KOPT-K1 (cell line): Measurements from ENCODE around the gene CDCA7L.
"Not testable (repeated sequence)": the region's sequence is repeated elsewhere in the genome, so short reads cannot be mapped to it uniquely, and the experiment has no call there.

Source experiments
- H3K27ac ChIP-seq: fragments of 200-600 bp; sonication (generic); 2 replicates; pipeline ENCODE4 v1.5.1; 2016; ENCODE audit warnings: antibody characterized with exemption, mild to moderate bottlenecking, low read depth, low read length; ENCODE audit not compliant: poor library complexity, severe bottlenecking
- H3K36me3 ChIP-seq: fragments of 200-600 bp; sonication (generic); 2 replicates; pipeline ENCODE4 v1.5.1; 2017; ENCODE audit warnings: antibody characterized with exemption, mild to moderate bottlenecking, low read length, moderate library complexity; ENCODE audit not compliant: insufficient read depth
- H3K9me3 ChIP-seq: fragments of 200-600 bp; sonication (generic); 2 replicates; pipeline ENCODE4 v1.5.1; 2017; ENCODE audit warnings: antibody characterized with exemption, low read length, mild to moderate bottlenecking; ENCODE audit not compliant: insufficient read depth, poor library complexity, severe bottlenecking

Gene CDCA7L

DNA sequence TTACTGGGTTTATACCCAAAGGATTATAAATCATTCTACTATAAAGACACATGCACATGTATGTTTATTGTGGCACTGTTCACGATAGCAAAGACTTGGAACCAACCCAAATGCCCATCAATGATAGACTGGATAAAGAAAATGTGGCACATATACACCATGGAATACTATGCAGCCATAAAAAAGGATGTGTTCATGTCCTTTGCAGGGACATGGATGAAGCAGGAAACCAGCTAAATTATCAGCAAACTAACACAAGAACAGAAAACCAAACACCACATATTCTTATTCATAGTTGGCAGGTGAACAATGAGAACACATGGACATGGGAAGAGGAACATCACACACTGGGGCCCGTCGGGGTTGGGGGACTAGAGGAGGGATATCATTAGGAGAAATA, 12.4 kb downstream of the CDCA7L start:
- Histone ChIP-seq H3K9me3 (peaks cover 58% of the 10 kb centered on the region), H3K36me3 (peaks cover 49% of the 10 kb centered on the region)
- not testable (repeated sequence) for H3K27ac ChIP-seq

- peaks cover 24% of the 10 kb centered on the region for H3K9me3 ChIP-seq
- H3K27ac ChIP-seq, result no peak overlapping the region
- H3K36me3 ChIP-seq, result peaks cover 22% of the 10 kb centered on the region; the same call in 1 of the 2 replicates
Measured at GRCh38 chr7:21927693-21928092, 18.0 kb downstream of the CDCA7L start.

- H3K27ac ChIP-seq, result no peak overlapping the region
- H3K9me3 ChIP-seq, result peaks cover 22% of the 10 kb centered on the region
- H3K36me3 ChIP-seq, result peaks cover 27% of the 10 kb centered on the region; the same call in 1 of the 2 replicates
Measured at GRCh38 chr7:21926448-21926847, 19.3 kb downstream of the CDCA7L start.

DNA sequence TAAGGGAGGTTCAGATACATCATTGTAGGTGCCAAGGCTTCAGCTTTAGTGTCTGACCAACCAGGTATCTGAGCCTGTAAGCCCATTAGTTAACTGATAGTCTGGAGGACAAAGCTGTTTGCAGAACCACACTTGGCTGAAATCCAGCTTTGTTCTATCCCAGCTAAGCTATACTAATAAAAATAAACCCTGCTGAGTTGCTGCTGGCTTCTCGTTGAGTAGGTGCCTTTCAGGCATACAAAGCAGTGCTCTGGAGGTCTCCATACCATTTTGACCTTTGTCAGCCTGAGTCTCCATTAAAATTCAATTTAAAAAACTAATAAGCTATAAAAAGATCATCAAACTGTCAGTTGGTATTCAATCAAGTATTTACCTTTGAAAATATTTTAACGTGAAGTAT, 22.0 kb downstream of the CDCA7L start:
- Histone ChIP-seq H3K27ac (no peak overlapping the region), H3K36me3 (peaks cover 17% of the 10 kb centered on the region; the same call in 1 of the 2 replicates)

DNA sequence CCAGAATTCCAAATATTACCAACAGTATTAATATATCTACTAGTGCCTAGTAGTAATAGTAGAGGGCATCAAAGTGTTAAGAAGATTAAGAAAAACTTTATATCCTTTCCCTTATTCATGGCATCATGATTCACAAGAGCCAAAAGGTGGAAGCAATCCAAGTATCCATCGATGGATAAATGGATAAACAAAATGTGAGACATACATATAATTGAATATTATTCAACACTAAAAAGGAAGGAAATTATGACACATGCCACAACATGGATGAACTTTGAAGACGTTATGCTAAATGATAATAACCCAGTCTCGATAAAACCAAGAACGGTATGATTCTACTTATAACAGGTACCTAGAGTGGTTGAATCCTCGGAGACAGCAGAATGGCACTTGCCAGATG, 23.1 kb downstream of the CDCA7L start:
- Histone ChIP-seq H3K9me3 (no peaks in the 10 kb centered on the region), H3K27ac (no peak overlapping the region)

More for the DNA sequence above, 22.0 kb downstream of the CDCA7L start:
- H3K9me3 ChIP-seq, result no peaks in the 10 kb centered on the region

DNA sequence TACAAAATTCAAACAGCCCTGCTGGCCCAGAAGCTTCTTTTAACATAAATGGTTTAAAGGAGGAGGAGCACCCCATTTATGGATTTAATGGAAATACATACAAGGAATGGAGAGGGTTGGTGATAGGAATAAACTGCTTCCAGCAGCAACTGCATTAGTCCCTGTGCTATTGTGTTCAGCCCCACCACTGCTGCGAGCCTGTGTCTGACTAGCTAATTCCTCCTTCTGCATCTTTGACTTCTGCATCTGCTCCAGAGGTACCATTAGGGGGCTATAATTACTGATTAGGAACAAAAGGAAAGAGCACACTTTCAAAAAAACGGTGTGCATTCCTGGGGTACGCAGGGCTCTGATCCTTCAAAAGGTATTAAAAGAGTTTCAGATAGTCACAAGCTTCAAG, 24.8 kb downstream of the CDCA7L start:
- no peak overlapping the region for H3K27ac ChIP-seq
- H3K9me3 ChIP-seq, result no peaks in the 10 kb centered on the region
- H3K36me3 ChIP-seq, result peaks cover 17% of the 10 kb centered on the region

More for the DNA sequence above, 23.1 kb downstream of the CDCA7L start:
- H3K36me3 ChIP-seq, result peaks cover 12% of the 10 kb centered on the region; the same call in 1 of the 2 replicates

DNA sequence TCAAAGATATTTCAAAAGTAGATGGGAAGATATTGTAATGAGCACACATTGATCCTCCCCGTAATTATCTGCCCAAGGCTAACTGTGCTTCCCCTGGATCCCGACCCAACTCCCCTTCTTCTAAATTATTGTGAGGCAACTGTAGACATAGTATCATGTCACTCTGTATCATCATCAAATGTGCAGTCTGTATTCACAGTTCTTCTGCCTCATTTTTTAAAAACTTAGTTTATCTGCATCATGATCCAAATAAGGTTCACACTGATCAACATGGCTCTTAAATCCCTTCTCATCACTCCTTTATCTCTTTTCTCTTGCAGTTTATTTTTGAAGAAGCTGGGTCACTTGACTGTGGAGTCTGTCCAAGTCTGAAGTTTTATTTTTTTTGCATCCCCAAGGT, 27.5 kb downstream of the CDCA7L start:
- Histone ChIP-seq H3K9me3 (no peaks in the 10 kb centered on the region), H3K27ac (no peak overlapping the region), H3K36me3 (peaks cover 44% of the 10 kb centered on the region)

DNA sequence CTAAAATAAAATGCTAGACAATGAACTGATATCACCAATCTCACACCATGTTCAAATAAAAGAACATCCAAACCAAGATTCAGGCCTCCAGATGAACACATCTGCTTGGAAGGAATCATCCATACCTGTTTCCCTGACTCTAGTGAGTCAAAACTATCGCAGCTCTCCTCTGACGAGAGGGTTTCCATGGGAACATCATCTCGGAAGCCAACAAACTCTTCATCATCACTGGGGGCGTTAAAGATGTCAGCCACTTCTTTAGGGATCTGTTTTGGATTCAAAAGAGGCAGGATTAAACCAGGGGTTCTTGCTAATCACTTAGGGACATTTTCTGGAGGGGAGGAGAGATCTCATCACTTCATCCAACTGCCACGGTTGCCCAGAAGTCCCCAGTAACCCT, 29.1 kb downstream of the CDCA7L start:
- H3K36me3 ChIP-seq, result peaks cover 55% of the 10 kb centered on the region
- H3K27ac ChIP-seq, result no peak overlapping the region
- H3K9me3 ChIP-seq, result no peaks in the 10 kb centered on the region

- Histone ChIP-seq H3K9me3 (no peaks in the 10 kb centered on the region), H3K27ac (no peak overlapping the region), H3K36me3 (peaks cover 59% of the 10 kb centered on the region)
Measured at GRCh38 chr7:21916176-21916575, 29.5 kb downstream of the CDCA7L start.

DNA sequence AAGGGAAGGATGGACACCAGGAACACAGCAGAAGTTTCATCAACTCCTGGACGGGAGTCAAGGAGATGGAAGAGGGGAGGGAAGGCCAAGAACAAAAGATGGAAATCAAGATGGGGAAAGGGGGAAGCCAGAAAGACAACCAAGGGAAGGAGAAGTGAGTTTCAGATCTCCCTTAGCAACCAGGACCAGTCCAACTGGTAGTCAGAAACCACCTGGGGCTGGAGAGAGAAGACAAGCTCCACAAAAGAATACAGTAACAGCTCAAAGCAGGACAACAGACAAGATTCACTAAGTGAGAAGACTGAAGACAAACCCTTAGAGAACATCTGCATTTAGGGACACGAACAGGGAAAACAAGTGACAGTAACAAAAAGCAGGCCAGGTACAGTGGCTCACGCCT, 30.6 kb downstream of the CDCA7L start:
- Histone ChIP-seq H3K27ac (no peak overlapping the region), H3K9me3 (no peaks in the 10 kb centered on the region), H3K36me3 (peaks cover 70% of the 10 kb centered on the region)

DNA sequence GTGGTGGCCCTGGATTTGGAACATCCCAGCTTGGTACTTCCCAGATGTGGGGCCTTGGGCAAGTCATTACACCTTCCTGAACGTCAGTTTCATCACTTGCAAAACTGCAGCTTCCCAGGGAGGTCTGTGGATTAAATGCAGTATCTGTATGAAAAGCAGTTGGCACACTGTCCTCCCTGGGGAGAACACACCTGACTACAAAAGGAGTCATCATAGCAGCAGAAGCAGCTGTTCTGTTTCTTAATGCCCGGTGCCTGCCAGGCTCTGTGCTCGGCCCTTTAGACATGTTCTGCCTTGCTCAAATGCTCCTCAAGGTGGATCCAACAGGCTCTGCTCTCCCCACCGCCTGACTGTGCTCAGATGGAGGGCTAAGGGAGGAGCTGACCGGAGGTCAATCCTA, 31.0 kb downstream of the CDCA7L start:
- peaks cover 74% of the 10 kb centered on the region for H3K36me3 ChIP-seq
- no peak overlapping the region for H3K27ac ChIP-seq

DNA sequence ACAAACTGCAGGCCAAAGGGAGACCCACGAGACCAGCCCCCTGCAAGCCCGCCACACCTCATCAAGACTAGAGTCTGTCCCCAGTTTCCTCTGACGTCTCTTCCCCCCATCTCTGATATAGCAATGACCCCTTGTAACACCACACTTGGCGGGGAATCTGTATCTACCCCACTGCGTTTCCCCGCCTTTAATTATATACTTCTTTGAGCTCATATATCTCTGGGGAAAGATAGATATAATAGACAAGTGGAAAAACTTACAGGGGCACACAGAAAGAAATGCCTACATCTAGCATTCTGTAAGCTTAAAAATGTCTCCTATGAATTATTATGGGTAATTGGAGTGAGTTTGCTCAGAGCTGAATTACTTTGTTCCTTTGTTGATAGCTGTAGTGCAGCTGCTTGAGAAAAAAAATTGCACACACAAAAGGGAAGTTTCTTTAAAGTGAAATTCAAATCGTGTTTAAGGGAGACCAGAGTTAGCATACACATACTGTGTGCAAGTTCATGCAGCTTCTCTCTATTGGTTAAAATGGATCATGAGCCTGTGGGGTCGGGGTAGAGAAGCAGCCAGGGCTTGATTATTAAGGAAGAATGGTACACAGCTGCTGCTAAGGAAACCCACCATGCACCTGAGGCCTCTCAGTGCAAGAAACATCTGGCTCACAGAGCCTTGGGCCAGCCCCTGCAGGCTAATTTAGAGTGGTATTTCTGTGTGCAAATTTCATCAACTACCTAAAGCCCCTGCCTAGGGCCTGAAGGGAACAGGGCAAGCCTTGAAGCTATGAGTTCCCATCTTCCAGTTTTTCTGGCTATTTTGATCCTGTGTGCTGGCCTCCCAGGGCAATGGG, 32.5 kb downstream of the CDCA7L start:
- no peaks in the 10 kb centered on the region for H3K9me3 ChIP-seq
- H3K36me3 ChIP-seq, result peaks cover 90% of the 10 kb centered on the region
- H3K27ac ChIP-seq, result no peak overlapping the region

More for the DNA sequence above, 31.0 kb downstream of the CDCA7L start:
- H3K9me3 ChIP-seq, result no peaks in the 10 kb centered on the region

- H3K27ac ChIP-seq, result no peak overlapping the region
- no peaks in the 10 kb centered on the region for H3K9me3 ChIP-seq
- H3K36me3 ChIP-seq, result peaks cover 98% of the 10 kb centered on the region
Measured at GRCh38 chr7:21912305-21912704, 33.4 kb downstream of the CDCA7L start.

- Histone ChIP-seq H3K36me3 (peaks cover 100% of the 10 kb centered on the region), H3K9me3 (no peaks in the 10 kb centered on the region), H3K27ac (no peak overlapping the region)
Measured at GRCh38 chr7:21911341-21911875, 34.3 kb downstream of the CDCA7L start.

DNA sequence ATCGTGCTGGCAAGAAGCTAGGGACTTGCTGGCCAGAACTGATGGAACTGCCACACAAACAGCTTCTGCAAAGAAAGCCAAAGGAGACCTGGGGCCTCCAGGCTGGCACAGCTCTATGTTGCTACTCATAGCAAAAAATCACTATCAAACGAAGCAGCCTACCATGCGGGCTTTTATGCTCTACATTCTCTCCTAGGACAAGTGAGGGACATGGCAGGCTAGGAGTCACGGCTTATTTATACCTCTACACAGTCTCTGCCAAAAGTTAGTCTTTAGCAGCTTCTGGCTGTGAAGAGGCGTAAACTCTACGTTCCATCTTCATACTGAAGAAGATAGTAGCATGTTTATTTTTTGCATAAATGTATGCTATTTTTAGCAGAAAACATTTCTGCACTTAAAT, 35.4 kb downstream of the CDCA7L start:
- H3K27ac ChIP-seq, result no peak overlapping the region
- peaks cover 100% of the 10 kb centered on the region for H3K36me3 ChIP-seq
- H3K9me3 ChIP-seq, result no peaks in the 10 kb centered on the region

DNA sequence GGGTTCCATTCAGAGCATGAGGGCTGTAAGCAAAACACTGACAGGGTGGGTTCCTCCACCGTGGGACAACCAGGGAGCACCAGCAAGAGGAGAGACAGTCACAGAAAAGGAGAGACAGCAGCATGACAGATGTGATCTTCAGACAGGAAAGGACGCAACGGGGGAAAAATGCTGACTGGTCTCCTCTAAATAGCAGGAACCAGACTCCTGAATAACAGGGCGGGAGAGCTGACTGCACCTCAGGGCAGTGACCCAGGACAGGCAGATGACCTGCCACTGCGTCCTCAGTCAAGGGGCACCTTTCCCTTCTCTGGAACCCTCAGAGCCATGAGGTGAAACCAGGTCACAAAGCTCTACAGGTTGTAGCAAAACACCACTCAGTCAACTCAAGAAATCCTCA, 37.0 kb downstream of the CDCA7L start:
- Histone ChIP-seq H3K36me3 (peaks cover 100% of the 10 kb centered on the region), H3K27ac (no peak overlapping the region), H3K9me3 (no peaks in the 10 kb centered on the region)
